Gastroesophageal sphincter (tissue), 4 donors: ENCODE measurements around the gene CTIF. TPM values are rescaled to one million over a fixed set of nuclear protein-coding genes. Genes with fewer than 3 reads are reported as not detected.

Source experiments
- ATAC-seq: fragments of 150-250 bp; one replicate; pipeline ENCODE4 v1.9.1; 2016; ENCODE audit warnings: mild to moderate bottlenecking, moderate library complexity
- H3K27ac ChIP-seq, 4 donors: fragments of 200-600 bp; sonication (generic) in 3 of 4; 1 replicate in 3 of 4; 2 replicates in 1 of 4; pipeline ENCODE4 v1.5.1; 2016 to 2019
- H3K27me3 ChIP-seq: fragments of 200-600 bp; sonication (generic); one replicate; pipeline ENCODE4 v1.5.1; 2019
- H3K36me3 ChIP-seq, 2 donors: fragments of 200-600 bp; sonication (generic); one replicate each; pipeline ENCODE4 v1.5.1; 2019; ENCODE audit warnings: control low read depth in 1 of 2
- H3K4me1 ChIP-seq, 3 donors: fragments of 200-600 bp; sonication (generic); 1 replicate in 2 of 3; 2 replicates in 1 of 3; pipeline ENCODE4 v1.5.1; 2016 to 2019; ENCODE audit warnings: control low read depth in 2 of 3
- H3K4me3 ChIP-seq, 2 donors: fragments of 200-600 bp; sonication (generic); one replicate each; pipeline ENCODE4 v1.5.1; 2019; ENCODE audit warnings: mild to moderate bottlenecking in 1 of 2, moderate library complexity in 1 of 2
- H3K9me3 ChIP-seq, 3 donors: fragments of 200-600 bp; sonication (generic); one replicate each; pipeline ENCODE4 v1.5.1; 2017 to 2019; ENCODE audit warnings: control low read depth in 2 of 3
- CTCF ChIP-seq, 4 experiments: fragments of 200-600 bp in 2 of 4; fragments of 450-650 bp in 2 of 4; sonication (generic) in 1 of 4; IDR thresholded peaks; one replicate each; pipeline ENCODE4 v1.5.1; 2017 to 2019; ENCODE audit warnings: antibody characterized with exemption in 4 of 4, mild to moderate bottlenecking in 2 of 4, moderate library complexity in 2 of 4
- EP300 ChIP-seq: sonication (generic); formaldehyde crosslinking; IDR thresholded peaks from one replicate; pipeline ENCODE4 v1.6.1; 2017; ENCODE audit warnings: antibody characterized with exemption, mild to moderate bottlenecking
- POLR2A ChIP-seq, 2 donors: fragments of 450-650 bp; IDR thresholded peaks; one replicate each; pipeline ENCODE4 v1.6.1; 2017; ENCODE audit warnings: antibody characterized with exemption in 2 of 2, mild to moderate bottlenecking in 2 of 2, moderate library complexity in 1 of 2
- POLR2AphosphoS5 ChIP-seq: sonication (generic); formaldehyde crosslinking; IDR thresholded peaks from one replicate; pipeline ENCODE4 v1.6.1; 2017; ENCODE audit warnings: antibody characterized with exemption
- WGBS, 2 donors: methylation state at CpG; one replicate each; pipeline ENCODE4 v1.1.5; 2018; ENCODE audit warnings: low coverage in 1 of 2; 5-methylcytosine and 5-hydroxymethylcytosine counted together
- total RNA-seq, 4 donors: library from RNA; depleted of rRNA; stranded (reverse); fragments of >200 nt; gene quantifications; one replicate each; pipeline ENCODE4 v1.1.0, GENCODE V29; 2016

The CTIF gene
- total RNA-seq, 4 donors from 2014 or later = 31.4 to 124 (median 78.1) TPM

- H3K4me3 ChIP-seq = no peak overlapping the region
- H3K36me3 ChIP-seq = peaks cover 0 to 31% of the 10 kb centered on the region in 2 donors
- H3K4me1 ChIP-seq = peaks cover 0 to 55% (median 6%) of the 10 kb centered on the region in 3 donors
- H3K27me3 ChIP-seq = no peaks in the 10 kb centered on the region
- 87 to 93% methylated on average over 6 to 10 of the region's 10 CpGs for WGBS, 2 donors
- peak overlapping the region in 3 of 4 donors; percentile 63 to 67 (median 66) for H3K27ac ChIP-seq
- TF ChIP-seq CTCF (IDR thresholded peaks at IDR 0.05) = no peak
- TF ChIP-seq POLR2AphosphoS5 = no peak
- TF ChIP-seq EP300 = no peak
- TF ChIP-seq POLR2A (IDR thresholded peaks at IDR 0.05) = no peak
- no peaks in the 10 kb centered on the region for H3K9me3 ChIP-seq
- no peak for ATAC-seq
Observed at GRCh38 chr18:48805826-48806535, 267.1 kb downstream of the CTIF start.

GRCh38 chr18:48806551-48807261, 267.9 kb downstream of the CTIF start:
- H3K4me1 ChIP-seq = peaks cover 0 to 48% (median 6%) of the 10 kb centered on the region in 3 donors
- H3K9me3 ChIP-seq = no peaks in the 10 kb centered on the region
- WGBS, 2 donors = 60 to 79% methylated on average over 5 to 8 of the region's 11 CpGs

GRCh38 chr18:48808476-48808875, 269.6 kb downstream of the CTIF start:
- Histone ChIP-seq H3K4me3 (no peak overlapping the region), H3K27ac (no peak overlapping the region), H3K36me3 (peaks cover 0 to 21% of the 10 kb centered on the region in 2 donors), H3K4me1 (peaks cover 0 to 34% (median 6%) of the 10 kb centered on the region in 3 donors), H3K27me3 (no peaks in the 10 kb centered on the region), H3K9me3 (no peaks in the 10 kb centered on the region)
- 25 to 36% methylated on average over 1 of the region's 1 CpG for WGBS, 2 donors
- ATAC-seq = no peak
- TF ChIP-seq EP300 (no peak), CTCF (IDR thresholded peaks at IDR 0.05) (no peak), POLR2AphosphoS5 (no peak), POLR2A (IDR thresholded peaks at IDR 0.05) (no peak)

More at GRCh38 chr18:48806551-48807261, 267.9 kb downstream of the CTIF start:
- Histone ChIP-seq H3K4me3 (no peak overlapping the region), H3K27me3 (no peaks in the 10 kb centered on the region), H3K27ac (peak overlapping the region in 3 of 4 donors; percentile 63 to 67 (median 66)), H3K36me3 (peaks cover 0 to 28% of the 10 kb centered on the region in 2 donors)
- peak; percentile 65 for ATAC-seq
- TF ChIP-seq CTCF (IDR thresholded peaks at IDR 0.05) = no peak
- no peak for TF ChIP-seq POLR2A (IDR thresholded peaks at IDR 0.05)
- TF ChIP-seq POLR2AphosphoS5 = no peak
- no peak for TF ChIP-seq EP300

GRCh38 chr18:48809365-48809764, 270.5 kb downstream of the CTIF start:
- no peak overlapping the region for H3K4me3 ChIP-seq
- TF ChIP-seq CTCF (IDR thresholded peaks at IDR 0.05) (no peak), EP300 (no peak), POLR2A (IDR thresholded peaks at IDR 0.05) (no peak), POLR2AphosphoS5 (no peak)
- no peak overlapping the region for H3K27ac ChIP-seq
- peaks cover 0 to 12% of the 10 kb centered on the region in 2 donors for H3K36me3 ChIP-seq
- no peaks in the 10 kb centered on the region for H3K27me3 ChIP-seq
- ATAC-seq = no peak
- no peaks in the 10 kb centered on the region for H3K9me3 ChIP-seq
- WGBS, 2 donors = 82 to 93% methylated on average over 1 of the region's 1 CpG
- H3K4me1 ChIP-seq = peaks cover 0 to 40% (median 6%) of the 10 kb centered on the region in 3 donors
